DND-41 (cell line): ENCODE measurements around the gene JCHAIN.

Experiments
- EZH2 ChIP-seq: IDR thresholded peaks from 3 replicates; pipeline ENCODE4 v1.6.1; 2012; ENCODE audit warnings: borderline replicate concordance, low read depth, mild to moderate bottlenecking, moderate library complexity, low read length, inconsistent platforms; ENCODE audit not compliant: severe bottlenecking
- TF ChIP-seq, protein P1 (sequence below): IDR thresholded peaks from 2 replicates; pipeline ENCODE4 v1.5.1; 2012; ENCODE audit warnings: borderline replicate concordance, low read length, moderate library complexity, mild to moderate bottlenecking; ENCODE audit not compliant: poor library complexity, severe bottlenecking; ENCODE audit errors: extremely low read depth

DNA sequence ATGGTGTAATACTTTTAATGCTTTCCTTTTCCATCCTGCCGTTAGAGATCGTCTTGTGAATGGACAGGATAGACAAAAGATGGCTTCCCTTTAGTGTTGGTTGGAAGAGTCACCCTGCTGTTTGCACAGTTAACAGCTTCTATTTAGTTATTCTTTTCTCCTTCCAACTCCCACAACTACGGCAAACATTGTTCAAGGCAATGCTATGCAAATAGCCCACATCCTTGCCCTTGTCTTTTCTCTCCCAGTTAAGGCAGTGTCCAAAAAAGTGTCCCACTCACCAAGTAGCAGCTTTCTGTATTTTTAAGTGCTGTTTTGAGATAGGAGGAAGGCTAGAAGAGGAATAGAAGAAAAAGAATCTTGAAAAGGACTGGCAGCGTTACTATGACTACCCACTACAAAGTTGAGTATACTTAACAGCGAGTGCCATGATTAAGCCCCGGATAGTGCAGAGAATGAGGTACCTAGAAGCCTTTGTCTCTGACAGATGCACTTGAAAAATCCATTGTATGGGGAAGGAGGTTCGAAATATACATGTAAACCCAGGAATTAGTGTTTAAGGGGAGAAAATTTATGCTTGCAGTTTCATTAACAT lies 43.4 kb upstream of the JCHAIN start:
- TF ChIP-seq, protein P1, sequence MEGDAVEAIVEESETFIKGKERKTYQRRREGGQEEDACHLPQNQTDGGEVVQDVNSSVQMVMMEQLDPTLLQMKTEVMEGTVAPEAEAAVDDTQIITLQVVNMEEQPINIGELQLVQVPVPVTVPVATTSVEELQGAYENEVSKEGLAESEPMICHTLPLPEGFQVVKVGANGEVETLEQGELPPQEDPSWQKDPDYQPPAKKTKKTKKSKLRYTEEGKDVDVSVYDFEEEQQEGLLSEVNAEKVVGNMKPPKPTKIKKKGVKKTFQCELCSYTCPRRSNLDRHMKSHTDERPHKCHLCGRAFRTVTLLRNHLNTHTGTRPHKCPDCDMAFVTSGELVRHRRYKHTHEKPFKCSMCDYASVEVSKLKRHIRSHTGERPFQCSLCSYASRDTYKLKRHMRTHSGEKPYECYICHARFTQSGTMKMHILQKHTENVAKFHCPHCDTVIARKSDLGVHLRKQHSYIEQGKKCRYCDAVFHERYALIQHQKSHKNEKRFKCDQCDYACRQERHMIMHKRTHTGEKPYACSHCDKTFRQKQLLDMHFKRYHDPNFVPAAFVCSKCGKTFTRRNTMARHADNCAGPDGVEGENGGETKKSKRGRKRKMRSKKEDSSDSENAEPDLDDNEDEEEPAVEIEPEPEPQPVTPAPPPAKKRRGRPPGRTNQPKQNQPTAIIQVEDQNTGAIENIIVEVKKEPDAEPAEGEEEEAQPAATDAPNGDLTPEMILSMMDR: no peak
- TF ChIP-seq EZH2: no peak
